ENCODE data around the gene SEMA6A. TPM values are rescaled to one million over a fixed set of nuclear protein-coding genes. Genes with fewer than 3 reads are reported as not detected.
A peak's percentile ranks its signal among the peaks of the same experiment; 100 is the strongest.

SEMA6A gene
- polyA plus RNA-seq, 1 donor, result 72.5 TPM

GRCh38 chr5:116439905-116440304 is 134.7 kb downstream of the SEMA6A start:
- DNase-seq, result no peak

- no peak for DNase-seq
These were observed 135.6 kb downstream of the SEMA6A start for GRCh38 chr5:116438979-116439554.

- DNase-seq, result no peak
These were observed 136.6 kb downstream of the SEMA6A start for GRCh38 chr5:116437922-116438578.

GRCh38 chr5:116437351-116437705 is 137.3 kb downstream of the SEMA6A start:
- no peak for DNase-seq

- DNase-seq, result no peak
These were observed 137.8 kb downstream of the SEMA6A start for GRCh38 chr5:116436674-116437350.

- no peak for DNase-seq
These were observed 145.7 kb downstream of the SEMA6A start for GRCh38 chr5:116428966-116429365.

- DNase-seq, result no peak
These were observed 146.2 kb downstream of the SEMA6A start for GRCh38 chr5:116428413-116428812.

- no peak for DNase-seq
These were observed 149.7 kb downstream of the SEMA6A start for GRCh38 chr5:116424951-116425350.

GRCh38 chr5:116424258-116424615 is 150.4 kb downstream of the SEMA6A start:
- DNase-seq, result no peak

GRCh38 chr5:116423587-116424257 is 150.9 kb downstream of the SEMA6A start:
- DNase-seq, result no peak

GRCh38 chr5:116423141-116423540 is 151.5 kb downstream of the SEMA6A start:
- peak; percentile 61 for DNase-seq

GRCh38 chr5:116421080-116421629 is 153.5 kb downstream of the SEMA6A start:
- no peak for DNase-seq

- DNase-seq, result no peak
These were observed 154.1 kb downstream of the SEMA6A start for GRCh38 chr5:116420540-116420939.

- DNase-seq, result no peak
These were observed 155.4 kb downstream of the SEMA6A start for GRCh38 chr5:116419258-116419657.

- no peak for DNase-seq
These were observed 155.8 kb downstream of the SEMA6A start for GRCh38 chr5:116418774-116419173.

GRCh38 chr5:116418016-116418415 is 156.6 kb downstream of the SEMA6A start:
- DNase-seq, result no peak

- DNase-seq, result no peak
These were observed 158.6 kb downstream of the SEMA6A start for GRCh38 chr5:116415989-116416388.

- DNase-seq, result no peak
These were observed 159.4 kb downstream of the SEMA6A start for GRCh38 chr5:116415182-116415581.

GRCh38 chr5:116411101-116411571 is 163.5 kb downstream of the SEMA6A start:
- DNase-seq, result no peak

GRCh38 chr5:116410336-116410890 is 164.2 kb downstream of the SEMA6A start:
- no peak for DNase-seq

- no peak for DNase-seq
These were observed 164.9 kb downstream of the SEMA6A start for GRCh38 chr5:116409591-116410296.

Data from left kidney (tissue), 2 donors.